Measurements from ENCODE around the gene EFNA5. TPM values are rescaled to one million over a fixed set of nuclear protein-coding genes. Genes with fewer than 3 reads are reported as not detected.

EFNA5 gene
- polyA plus RNA-seq, 1 donor (not counting 4 experiments of a cell fraction or from before 2014, with no cell fraction given), result 4.8 TPM

DNA sequence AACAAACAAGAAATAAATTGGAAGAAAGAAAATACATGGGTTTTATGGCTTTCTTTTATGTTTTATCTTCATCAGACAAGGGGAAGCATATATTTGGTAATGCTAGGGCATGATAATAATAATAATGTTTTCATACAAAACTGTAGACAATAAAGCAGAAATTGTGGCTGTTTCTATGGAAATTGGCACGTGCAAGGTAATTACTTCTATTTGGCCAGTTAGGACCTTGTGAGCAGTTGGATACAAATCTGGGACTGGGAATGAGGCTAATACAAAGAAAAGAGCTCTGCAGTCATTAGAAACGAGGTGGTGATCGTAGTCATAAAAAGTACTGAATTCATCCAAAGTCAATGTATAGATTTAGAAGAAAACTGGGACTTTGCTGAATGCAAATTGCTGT is 233.6 kb downstream of the EFNA5 start:
- peaks cover 6% of the 10 kb centered on the region for H3K4me1 ChIP-seq (ENCODE audit: control insufficient read depth, extremely low read depth, insufficient read depth, low read length)
- FAIRE-seq, result no peak
- H3K27ac ChIP-seq (ENCODE audit: control insufficient read depth, insufficient read depth, low read length), result no peak overlapping the region
- no peaks in the 10 kb centered on the region for H3K9me1 ChIP-seq (ENCODE audit: control insufficient read depth, extremely low read depth, insufficient read depth, low read length)
- no peak overlapping the region for H3K4me2 ChIP-seq (ENCODE audit: control insufficient read depth, extremely low read depth, insufficient read depth, low read depth, low read length)
- DNase-seq (ENCODE audit: low read depth, low spot score), result no peak
- H3K79me2 ChIP-seq (ENCODE audit: control insufficient read depth, insufficient read depth, low read length), result no peaks in the 10 kb centered on the region
- no peaks in the 10 kb centered on the region for H4K20me1 ChIP-seq (ENCODE audit: control insufficient read depth, extremely low read depth, insufficient read depth, low read length)
- peaks cover 3% of the 10 kb centered on the region for H3K9me3 ChIP-seq (ENCODE audit: control insufficient read depth, low read depth, low read length)
- no peak overlapping the region for H3K9ac ChIP-seq (ENCODE audit: control insufficient read depth, extremely low read depth, insufficient read depth, low read length)
- TF ChIP-seq, protein P1, sequence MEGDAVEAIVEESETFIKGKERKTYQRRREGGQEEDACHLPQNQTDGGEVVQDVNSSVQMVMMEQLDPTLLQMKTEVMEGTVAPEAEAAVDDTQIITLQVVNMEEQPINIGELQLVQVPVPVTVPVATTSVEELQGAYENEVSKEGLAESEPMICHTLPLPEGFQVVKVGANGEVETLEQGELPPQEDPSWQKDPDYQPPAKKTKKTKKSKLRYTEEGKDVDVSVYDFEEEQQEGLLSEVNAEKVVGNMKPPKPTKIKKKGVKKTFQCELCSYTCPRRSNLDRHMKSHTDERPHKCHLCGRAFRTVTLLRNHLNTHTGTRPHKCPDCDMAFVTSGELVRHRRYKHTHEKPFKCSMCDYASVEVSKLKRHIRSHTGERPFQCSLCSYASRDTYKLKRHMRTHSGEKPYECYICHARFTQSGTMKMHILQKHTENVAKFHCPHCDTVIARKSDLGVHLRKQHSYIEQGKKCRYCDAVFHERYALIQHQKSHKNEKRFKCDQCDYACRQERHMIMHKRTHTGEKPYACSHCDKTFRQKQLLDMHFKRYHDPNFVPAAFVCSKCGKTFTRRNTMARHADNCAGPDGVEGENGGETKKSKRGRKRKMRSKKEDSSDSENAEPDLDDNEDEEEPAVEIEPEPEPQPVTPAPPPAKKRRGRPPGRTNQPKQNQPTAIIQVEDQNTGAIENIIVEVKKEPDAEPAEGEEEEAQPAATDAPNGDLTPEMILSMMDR (optimal IDR thresholded peaks at IDR 0.05 in 1 of 3, IDR thresholded peaks at IDR 0.05 in 1 of 3, conservative IDR thresholded peaks at IDR 0.05 in 1 of 3; ENCODE audit: extremely low read depth in 1 of 3, insufficient read depth in 2 of 3, low read length in 3 of 3), result no peak
- no peak for TF ChIP-seq EZH2 (IDR thresholded peaks at IDR 0.05; ENCODE audit: low read length)
- no peak overlapping the region for H3K4me3 ChIP-seq (ENCODE audit: control insufficient read depth in 2 of 3, extremely low read depth in 1 of 3, insufficient read depth in 2 of 3, low read depth in 1 of 3, low read length in 3 of 3)
- dilution Hi-C loops (cut with MboI; ENCODE audit: extremely low pct_ligation_motif_present, low sequenced_read_pairs), result no loop called here
- no peak overlapping the region for H2AFZ ChIP-seq (ENCODE audit: control insufficient read depth, low read length)
- H3K27me3 ChIP-seq (ENCODE audit: control insufficient read depth, extremely low read depth, insufficient read depth, low read length), result no peaks in the 10 kb centered on the region
- H3K36me3 ChIP-seq (ENCODE audit: control insufficient read depth in 2 of 2, extremely low read depth in 1 of 2, insufficient read depth in 2 of 2, low read length in 2 of 2), result no peaks in the 10 kb centered on the region

DNA sequence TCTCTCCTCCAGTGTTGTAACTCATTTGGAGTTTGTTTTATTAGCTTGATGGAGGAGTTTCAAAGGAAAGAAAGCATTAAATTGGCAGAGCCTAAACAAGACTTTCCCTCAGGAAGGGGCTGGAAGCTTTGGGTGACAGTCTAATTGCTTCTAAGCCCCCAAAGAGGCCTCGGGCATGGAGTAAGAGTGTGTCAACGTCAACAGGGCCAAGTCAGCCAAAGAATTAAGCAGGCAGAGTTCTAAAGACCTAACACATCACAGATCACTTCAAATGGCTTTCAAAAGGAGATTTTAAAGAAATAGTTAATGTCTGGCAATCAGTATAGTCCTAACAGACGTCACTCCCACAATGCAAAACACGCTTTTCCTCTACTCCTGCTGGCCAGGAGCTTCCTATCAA is 234.5 kb downstream of the EFNA5 start:
- H3K27ac ChIP-seq (ENCODE audit: control insufficient read depth, insufficient read depth, low read length), result no peak overlapping the region
- H4K20me1 ChIP-seq (ENCODE audit: control insufficient read depth, extremely low read depth, insufficient read depth, low read length), result no peaks in the 10 kb centered on the region
- H3K9me1 ChIP-seq (ENCODE audit: control insufficient read depth, extremely low read depth, insufficient read depth, low read length), result no peaks in the 10 kb centered on the region
- no peak for DNase-seq (ENCODE audit: low read depth, low spot score)
- dilution Hi-C loops (cut with MboI; ENCODE audit: extremely low pct_ligation_motif_present, low sequenced_read_pairs), result no loop called here
- TF ChIP-seq, protein P1 (optimal IDR thresholded peaks at IDR 0.05 in 1 of 3, IDR thresholded peaks at IDR 0.05 in 1 of 3, conservative IDR thresholded peaks at IDR 0.05 in 1 of 3; ENCODE audit: extremely low read depth in 1 of 3, insufficient read depth in 2 of 3, low read length in 3 of 3), result no peak
- TF ChIP-seq EZH2 (IDR thresholded peaks at IDR 0.05; ENCODE audit: low read length), result no peak
- no peak for FAIRE-seq
- H3K4me1 ChIP-seq (ENCODE audit: control insufficient read depth, extremely low read depth, insufficient read depth, low read length), result peaks cover 12% of the 10 kb centered on the region
- no peaks in the 10 kb centered on the region for H3K36me3 ChIP-seq (ENCODE audit: control insufficient read depth in 2 of 2, extremely low read depth in 1 of 2, insufficient read depth in 2 of 2, low read length in 2 of 2)
- H3K4me3 ChIP-seq (ENCODE audit: control insufficient read depth in 2 of 3, extremely low read depth in 1 of 3, insufficient read depth in 2 of 3, low read depth in 1 of 3, low read length in 3 of 3), result no peak overlapping the region
- no peak overlapping the region for H3K9ac ChIP-seq (ENCODE audit: control insufficient read depth, extremely low read depth, insufficient read depth, low read length)
- no peaks in the 10 kb centered on the region for H3K79me2 ChIP-seq (ENCODE audit: control insufficient read depth, insufficient read depth, low read length)
- no peak overlapping the region for H3K4me2 ChIP-seq (ENCODE audit: control insufficient read depth, extremely low read depth, insufficient read depth, low read depth, low read length)
- no peak overlapping the region for H2AFZ ChIP-seq (ENCODE audit: control insufficient read depth, low read length)
- no peaks in the 10 kb centered on the region for H3K27me3 ChIP-seq (ENCODE audit: control insufficient read depth, extremely low read depth, insufficient read depth, low read length)
- peaks cover 3% of the 10 kb centered on the region for H3K9me3 ChIP-seq (ENCODE audit: control insufficient read depth, low read depth, low read length)

Data from keratinocyte (primary cell).